Ishikawa (cell line): Measurements from ENCODE around the gene GSTA1.

ENCODE experiments used
- CEBPB ChIP-seq: IDR thresholded peaks from 2 replicates; pipeline ENCODE4 v1.6.1; 2012
- CREB1 ChIP-seq: IDR thresholded peaks from 2 replicates; pipeline ENCODE4 v1.6.1; 2012; ENCODE audit warnings: low read depth
- EGR1 ChIP-seq: IDR thresholded peaks from 2 replicates; pipeline ENCODE4 v1.6.1; 2012
- EP300 ChIP-seq: IDR thresholded peaks from 2 replicates; pipeline ENCODE4 v1.6.1; 2012; ENCODE audit warnings: borderline replicate concordance
- FOXM1 ChIP-seq: IDR thresholded peaks from 2 replicates; pipeline ENCODE4 v1.6.1; 2012; ENCODE audit warnings: low read depth, borderline replicate concordance
- MAX ChIP-seq: IDR thresholded peaks from 2 replicates; pipeline ENCODE4 v1.6.1; 2012
- NFIC ChIP-seq: IDR thresholded peaks from 2 replicates; pipeline ENCODE4 v1.6.1; 2012
- RAD21 ChIP-seq: IDR thresholded peaks from 2 replicates; pipeline ENCODE4 v1.6.1; 2012; ENCODE audit warnings: low read depth
- REST ChIP-seq: IDR thresholded peaks from 2 replicates; pipeline ENCODE4 v1.6.1; 2012; ENCODE audit warnings: low read depth, mild to moderate bottlenecking
- TAF1 ChIP-seq: IDR thresholded peaks from 2 replicates; pipeline ENCODE4 v1.6.1; 2012; ENCODE audit warnings: low read depth, mild to moderate bottlenecking
- TCF12 ChIP-seq: IDR thresholded peaks from 2 replicates; pipeline ENCODE4 v1.6.1; 2012; ENCODE audit warnings: low read depth
- TEAD4 ChIP-seq: IDR thresholded peaks from 2 replicates; pipeline ENCODE4 v1.6.1; 2012
- USF1 ChIP-seq: IDR thresholded peaks from 2 replicates; pipeline ENCODE4 v1.6.1; 2012
- YY1 ChIP-seq: IDR thresholded peaks from 2 replicates; pipeline ENCODE4 v1.6.1; 2012; ENCODE audit warnings: low read depth
- ZBTB7A ChIP-seq: IDR thresholded peaks from 2 replicates; pipeline ENCODE4 v1.6.1; 2012; ENCODE audit warnings: low read depth

GSTA1 gene

GRCh38 chr6:52839124-52840055, 35.8 kb upstream of the GSTA1 start:
- TF ChIP-seq MAX (peak; percentile 75), RAD21 (peak; percentile 64), REST (no peak)

GRCh38 chr6:52834481-52834880, 30.9 kb upstream of the GSTA1 start:
- TF ChIP-seq RAD21 (no peak), ZBTB7A (no peak), CEBPB (no peak), TEAD4 (no peak), USF1 (no peak), EGR1 (no peak), REST (no peak), MAX (no peak), CREB1 (no peak), NFIC (no peak), TCF12 (no peak), YY1 (no peak), TAF1 (no peak), EP300 (no peak)

GRCh38 chr6:52829046-52829817, 25.6 kb upstream of the GSTA1 start:
- TF ChIP-seq NFIC (no peak), CEBPB (no peak), EGR1 (no peak), TEAD4 (no peak)

- TF ChIP-seq ZBTB7A (no peak), CREB1 (no peak), CEBPB (no peak), NFIC (no peak), REST (no peak), MAX (no peak), TCF12 (no peak), TAF1 (no peak), RAD21 (no peak), USF1 (no peak), FOXM1 (no peak), EP300 (no peak)
Observed at GRCh38 chr6:52826513-52826912, 22.9 kb upstream of the GSTA1 start.
